ENCODE measurements around the gene EFCAB8.
"Not testable (repeated sequence)": the region's sequence is repeated elsewhere in the genome, so short reads cannot be mapped to it uniquely, and the experiment has no call there.

Gene EFCAB8

GRCh38 chr20:32972181-32973076, 113.7 kb downstream of the EFCAB8 start:
- DNase-seq (ENCODE audit: low read depth): peak; percentile 73

DNA sequence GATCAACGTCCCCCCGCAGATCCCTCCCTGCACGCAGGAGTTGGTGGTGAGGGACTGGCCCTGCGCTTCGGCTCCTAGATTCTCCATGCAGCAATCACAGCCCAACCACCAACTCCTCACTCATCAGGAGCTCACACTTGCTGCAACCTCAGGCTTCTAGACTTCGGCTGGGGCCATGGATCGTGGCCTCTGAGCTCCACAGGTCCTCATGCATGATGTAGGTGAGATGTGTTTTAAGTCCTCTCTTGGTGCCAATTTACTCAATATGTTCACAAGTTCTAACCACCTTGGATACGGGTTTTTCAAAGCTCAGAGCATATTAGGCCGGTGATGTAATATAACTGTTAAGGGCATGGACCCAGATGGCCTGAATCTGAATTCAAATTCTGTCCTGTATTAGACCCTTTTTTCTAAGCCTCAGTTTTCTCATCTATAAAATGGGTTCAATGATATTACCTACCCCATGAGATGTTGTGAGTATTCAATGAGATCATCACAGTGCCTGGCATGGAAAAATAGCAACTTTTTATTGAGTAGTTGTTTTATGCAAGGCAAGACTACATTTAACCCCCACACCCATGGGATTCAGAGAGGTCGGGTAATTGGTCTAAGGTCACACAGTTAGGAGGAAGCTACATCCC, 114.5 kb downstream of the EFCAB8 start:
- no peak for DNase-seq (ENCODE audit: low read depth)

GRCh38 chr20:32974204-32975064, 115.7 kb downstream of the EFCAB8 start:
- not testable (repeated sequence) for DNase-seq (ENCODE audit: low read depth)

- not testable (repeated sequence) for DNase-seq (ENCODE audit: low read depth)
These were observed 116.4 kb downstream of the EFCAB8 start for GRCh38 chr20:32975121-32975520.

GRCh38 chr20:32975698-32976674, 117.3 kb downstream of the EFCAB8 start:
- DNase-seq (ENCODE audit: low read depth): no peak

DNA sequence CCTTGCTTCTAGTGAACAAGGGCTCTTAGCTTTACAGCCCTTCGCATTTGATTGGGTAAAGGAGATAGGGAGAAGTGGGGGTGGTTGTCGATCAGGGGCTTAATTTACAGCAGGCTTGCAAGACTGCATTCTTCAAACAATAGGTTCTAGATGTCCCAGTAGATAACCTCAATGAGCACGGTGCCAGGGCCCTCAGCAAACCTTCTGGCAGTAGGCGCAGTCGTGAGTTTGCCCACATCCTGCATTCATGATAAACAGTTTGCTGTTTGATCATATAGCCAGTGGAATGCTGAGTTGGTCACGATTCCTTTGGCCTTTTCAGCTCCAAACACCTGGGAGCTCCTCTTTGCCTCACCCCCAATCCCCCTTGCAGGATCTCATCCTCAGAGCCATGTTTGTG, 118.0 kb downstream of the EFCAB8 start:
- no peak for DNase-seq (ENCODE audit: low read depth)

GRCh38 chr20:32977281-32978008, 118.7 kb downstream of the EFCAB8 start:
- no peak for DNase-seq (ENCODE audit: low read depth)

DNA sequence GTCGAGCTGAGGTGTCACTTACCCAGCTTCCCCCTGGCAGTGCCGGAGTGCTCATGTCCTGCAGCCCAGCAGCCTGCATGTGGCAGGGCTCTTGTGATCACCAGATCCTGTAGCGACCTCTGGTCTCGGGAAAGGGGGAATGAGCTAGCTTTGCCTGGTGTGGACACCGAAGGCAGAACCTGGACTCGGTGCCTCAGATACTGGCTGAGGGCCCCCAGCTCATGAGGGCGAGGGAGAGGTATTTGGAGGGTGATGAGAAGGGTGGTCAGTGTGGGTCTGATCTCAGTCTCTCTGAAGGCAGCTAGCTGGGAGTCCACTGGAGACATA, 119.2 kb downstream of the EFCAB8 start:
- no peak for DNase-seq (ENCODE audit: low read depth)

- DNase-seq (ENCODE audit: low read depth): no peak
These were observed 120.7 kb downstream of the EFCAB8 start for GRCh38 chr20:32979201-32979998.

DNA sequence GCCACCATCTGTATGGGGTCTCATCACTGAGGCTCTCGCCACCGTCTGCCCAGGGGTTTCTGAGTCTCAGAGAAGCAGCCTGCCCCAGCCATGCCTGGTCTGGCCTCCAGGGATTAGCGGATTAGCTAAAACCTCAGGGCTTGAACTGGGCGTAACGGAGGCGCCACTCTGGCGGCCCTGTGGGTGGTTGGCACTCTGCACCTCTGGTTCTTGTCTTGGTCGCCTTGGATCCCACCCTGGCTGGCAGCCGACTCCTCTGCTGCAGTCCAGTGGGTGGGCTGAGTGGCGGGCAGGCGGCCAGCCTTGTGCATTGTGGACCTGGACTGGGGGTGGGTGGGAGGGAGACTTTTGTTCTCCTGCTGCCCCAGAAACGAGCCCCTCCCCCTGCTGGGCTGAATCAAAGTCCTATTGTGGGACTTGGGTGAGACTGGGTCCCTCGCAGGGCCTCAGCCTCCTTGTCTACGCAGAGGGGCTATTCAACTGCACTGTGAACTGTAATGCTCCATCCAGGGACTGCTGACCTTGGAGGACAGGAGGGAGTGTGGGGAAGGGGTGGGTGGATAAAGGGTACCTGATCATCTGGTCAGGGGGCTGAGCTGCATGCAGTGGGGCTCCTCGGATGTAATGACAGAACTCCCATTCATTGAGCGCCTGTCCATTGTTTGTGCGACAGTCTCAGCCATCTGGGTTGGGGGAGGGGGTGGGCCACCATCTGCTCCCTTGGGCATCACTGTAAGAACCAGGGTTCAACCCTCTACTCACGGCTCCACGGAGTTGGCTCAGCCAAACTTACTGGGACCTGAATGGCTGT, 121.6 kb downstream of the EFCAB8 start:
- DNase-seq (ENCODE audit: low read depth): no peak

GRCh38 chr20:32980990-32981389, 122.3 kb downstream of the EFCAB8 start:
- no peak for DNase-seq (ENCODE audit: low read depth)

GRCh38 chr20:32982617-32983458, 124.1 kb downstream of the EFCAB8 start:
- DNase-seq (ENCODE audit: low read depth): no peak

- no peak for DNase-seq (ENCODE audit: low read depth)
These were observed 124.9 kb downstream of the EFCAB8 start for GRCh38 chr20:32983459-32984112.

- DNase-seq (ENCODE audit: low read depth): no peak
These were observed 125.5 kb downstream of the EFCAB8 start for GRCh38 chr20:32984196-32984595.

GRCh38 chr20:32984631-32985354, 126.1 kb downstream of the EFCAB8 start:
- no peak for DNase-seq (ENCODE audit: low read depth)

DNA sequence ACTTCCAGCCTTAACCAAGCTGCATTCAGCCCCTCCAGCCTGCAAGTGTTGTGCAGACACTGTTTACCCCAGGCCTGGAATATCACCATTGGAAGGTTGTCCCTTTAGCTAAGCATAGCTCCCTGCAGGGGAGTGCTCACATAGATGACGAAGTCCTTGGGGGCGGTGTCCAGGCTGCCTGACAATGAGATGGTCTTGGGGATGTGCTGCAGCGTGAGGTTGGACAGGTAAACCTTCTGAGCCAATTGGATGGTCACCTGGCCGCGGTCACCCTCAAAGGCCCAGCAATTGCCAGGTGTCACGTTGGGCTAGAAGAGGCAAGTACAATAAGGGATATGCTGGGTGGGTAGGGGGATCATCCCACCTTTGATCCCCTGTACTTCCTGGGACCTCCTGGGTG, 126.9 kb downstream of the EFCAB8 start:
- no peak for DNase-seq (ENCODE audit: low read depth)
